Subcutaneous adipose tissue (tissue), 4 donors: Measurements from ENCODE around the gene TTC9C. TPM values are rescaled to one million over a fixed set of nuclear protein-coding genes. Genes with fewer than 3 reads are reported as not detected.

Experiments
- CTCF ChIP-seq: fragments of 450-650 bp; IDR thresholded peaks from one replicate; pipeline ENCODE4 v1.5.1; 2016; ENCODE audit warnings: low read depth, mild to moderate bottlenecking, control low read depth, antibody characterized with exemption, moderate library complexity
- total RNA-seq, 4 donors: library from RNA; depleted of rRNA; stranded (reverse); fragments of >200 nt; gene quantifications; one replicate each; pipeline ENCODE4 v1.1.0, GENCODE V29; 2016

TTC9C gene
- total RNA-seq, 4 donors from 2014 or later: 17.5 to 57.4 (median 20.3) TPM

GRCh38 chr11:62713343-62713742, 14.9 kb upstream of the TTC9C start:
- TF ChIP-seq CTCF: no peak

- TF ChIP-seq CTCF: no peak
Measured at GRCh38 chr11:62715150-62716130, 12.8 kb upstream of the TTC9C start.

DNA sequence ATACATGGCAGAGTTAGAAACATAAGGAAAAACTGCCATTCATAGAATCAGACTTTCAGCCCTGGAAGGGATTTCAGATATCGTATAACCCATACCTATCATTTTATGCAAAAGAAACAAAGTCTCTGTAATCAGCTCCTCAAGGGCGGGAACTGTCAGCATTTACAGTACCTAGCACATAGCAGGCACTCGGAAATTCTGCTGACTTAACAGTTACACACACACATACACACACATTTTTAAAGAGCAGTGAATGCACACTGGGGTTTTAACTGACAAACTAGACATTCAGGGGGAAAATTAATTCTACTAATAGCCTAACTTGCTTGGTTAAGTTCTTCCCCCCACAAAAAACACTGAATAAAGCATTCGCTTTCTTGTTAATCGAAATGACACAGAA, 12.1 kb upstream of the TTC9C start:
- TF ChIP-seq CTCF: no peak

- no peak for TF ChIP-seq CTCF
Measured at GRCh38 chr11:62716816-62717215, 11.5 kb upstream of the TTC9C start.

- TF ChIP-seq CTCF: no peak
Measured at GRCh38 chr11:62719302-62719978, 8.8 kb upstream of the TTC9C start.

- TF ChIP-seq CTCF: no peak
Measured at GRCh38 chr11:62721994-62722393, 6.3 kb upstream of the TTC9C start.

GRCh38 chr11:62724171-62724570, 4.1 kb upstream of the TTC9C start:
- no peak for TF ChIP-seq CTCF
